ENCODE measurements around the gene MDN1.

The MDN1 gene

GRCh38 chr6:89685311-89685710 is 134.3 kb downstream of the MDN1 start:
- DNase-seq, result no peak

GRCh38 chr6:89682991-89683390 is 136.6 kb downstream of the MDN1 start:
- no peak for DNase-seq

- no peak for DNase-seq
These were observed 137.5 kb downstream of the MDN1 start for GRCh38 chr6:89681983-89682564.

- no peak for DNase-seq
These were observed 139.0 kb downstream of the MDN1 start for GRCh38 chr6:89680551-89680950.

GRCh38 chr6:89680150-89680549 is 139.4 kb downstream of the MDN1 start:
- peak; percentile 42 for DNase-seq

- DNase-seq, result no peak
These were observed 140.1 kb downstream of the MDN1 start for GRCh38 chr6:89679215-89680120.

- DNase-seq, result no peak
These were observed 141.1 kb downstream of the MDN1 start for GRCh38 chr6:89678531-89678930.

GRCh38 chr6:89675949-89676748 is 143.4 kb downstream of the MDN1 start:
- no peak for DNase-seq

GRCh38 chr6:89670935-89671565 is 148.5 kb downstream of the MDN1 start:
- DNase-seq, result no peak

- no peak for DNase-seq
These were observed 150.6 kb downstream of the MDN1 start for GRCh38 chr6:89669002-89669401.

- no peak for DNase-seq
These were observed 151.6 kb downstream of the MDN1 start for GRCh38 chr6:89667872-89668556.

- DNase-seq, result no peak
These were observed 156.9 kb downstream of the MDN1 start for GRCh38 chr6:89662659-89663223.

- no peak for DNase-seq
These were observed 158.0 kb downstream of the MDN1 start for GRCh38 chr6:89661559-89661958.

- DNase-seq, result no peak
These were observed 158.6 kb downstream of the MDN1 start for GRCh38 chr6:89660981-89661380.

- DNase-seq, result no peak
These were observed 162.0 kb downstream of the MDN1 start for GRCh38 chr6:89657445-89658158.

GRCh38 chr6:89655122-89655521 is 164.5 kb downstream of the MDN1 start:
- DNase-seq, result no peak

GRCh38 chr6:89650579-89650978 is 169.0 kb downstream of the MDN1 start:
- DNase-seq, result no peak

GRCh38 chr6:89649682-89650081 is 169.9 kb downstream of the MDN1 start:
- DNase-seq, result no peak

- no peak for DNase-seq
These were observed 174.7 kb downstream of the MDN1 start for GRCh38 chr6:89644864-89645263.

- DNase-seq, result no peak
These were observed 176.2 kb downstream of the MDN1 start for GRCh38 chr6:89643406-89643805.

- DNase-seq, result no peak
These were observed 176.6 kb downstream of the MDN1 start for GRCh38 chr6:89642956-89643355.

All from NCI-H2107 (cell line).